SIG-M5 treated with dmso at 0.1 percent for 504 hours (cell line): ENCODE measurements around the gene FHL3.
A peak's percentile ranks its signal among the peaks of the same experiment; 100 is the strongest.
"Not testable (repeated sequence)": the region's sequence is repeated elsewhere in the genome, so short reads cannot be mapped to it uniquely, and the experiment has no call there.

ENCODE experiments used
- DNase-seq: peaks from one replicate; lab custom pipeline; 2025; ENCODE audit not compliant: unreplicated experiment; lab: John Stamatoyannopoulos, UW

Gene FHL3

DNA sequence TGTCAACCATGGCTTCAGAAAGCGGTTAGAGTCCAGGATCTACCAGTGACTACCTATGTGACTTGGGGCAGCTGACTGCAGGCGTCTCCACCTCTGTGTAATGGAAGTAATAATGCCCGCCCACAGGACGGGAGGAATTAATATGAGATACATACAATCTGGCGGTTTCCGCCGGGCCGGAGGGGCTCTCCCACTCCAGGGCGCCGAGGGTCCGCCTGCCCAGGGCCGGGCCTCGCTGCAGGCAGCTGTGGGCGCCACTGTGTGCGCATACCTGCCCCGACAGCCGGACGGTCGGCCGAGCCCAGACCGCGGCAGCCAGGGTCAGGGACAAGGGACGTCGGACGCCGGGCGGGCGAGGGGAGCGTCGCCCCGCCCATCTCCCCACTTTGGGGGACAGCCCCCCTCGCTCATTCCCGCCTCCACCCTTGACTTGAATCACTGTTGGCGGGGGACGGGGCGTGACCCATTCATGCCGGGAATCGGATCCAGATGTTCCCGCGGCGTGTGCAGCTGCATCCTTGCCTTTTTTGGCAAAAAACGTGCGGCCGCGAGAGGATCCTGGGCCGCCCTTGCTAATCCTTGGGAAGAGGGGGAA is 9.5 kb downstream of the FHL3 start:
- no peak for DNase-seq

DNA sequence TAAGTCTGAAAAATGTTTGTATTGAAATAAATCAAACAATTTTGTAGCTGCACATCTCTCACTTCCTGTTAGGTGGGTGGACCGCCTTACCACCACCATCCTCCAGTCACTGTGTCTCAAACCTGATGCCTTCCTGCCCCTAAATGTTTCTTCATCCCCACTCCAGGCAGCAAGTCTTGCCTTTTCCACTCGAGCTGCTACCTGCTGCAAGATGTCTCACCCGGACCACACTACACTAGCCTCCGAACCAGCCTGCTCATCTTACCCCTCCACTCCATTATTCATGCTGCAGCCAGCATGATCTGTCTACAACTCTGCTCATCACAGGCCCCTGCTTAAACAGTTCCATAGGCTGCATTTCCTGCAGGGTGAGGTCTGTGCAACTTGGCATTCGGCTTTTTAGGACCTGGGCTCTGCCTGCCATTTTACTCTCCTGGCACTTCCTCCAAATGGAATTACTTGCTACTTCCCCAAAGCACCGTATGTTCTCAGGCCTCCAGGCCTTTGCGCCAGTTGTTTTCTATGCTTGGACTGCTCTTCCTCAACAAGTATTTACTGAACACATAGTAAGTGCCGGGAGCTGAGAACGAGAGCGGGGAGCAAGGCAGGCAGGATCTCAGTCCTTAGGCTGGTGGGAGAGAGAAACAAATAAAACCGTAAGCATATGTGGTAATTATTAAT is 10.3 kb downstream of the FHL3 start:
- no peak for DNase-seq

DNA sequence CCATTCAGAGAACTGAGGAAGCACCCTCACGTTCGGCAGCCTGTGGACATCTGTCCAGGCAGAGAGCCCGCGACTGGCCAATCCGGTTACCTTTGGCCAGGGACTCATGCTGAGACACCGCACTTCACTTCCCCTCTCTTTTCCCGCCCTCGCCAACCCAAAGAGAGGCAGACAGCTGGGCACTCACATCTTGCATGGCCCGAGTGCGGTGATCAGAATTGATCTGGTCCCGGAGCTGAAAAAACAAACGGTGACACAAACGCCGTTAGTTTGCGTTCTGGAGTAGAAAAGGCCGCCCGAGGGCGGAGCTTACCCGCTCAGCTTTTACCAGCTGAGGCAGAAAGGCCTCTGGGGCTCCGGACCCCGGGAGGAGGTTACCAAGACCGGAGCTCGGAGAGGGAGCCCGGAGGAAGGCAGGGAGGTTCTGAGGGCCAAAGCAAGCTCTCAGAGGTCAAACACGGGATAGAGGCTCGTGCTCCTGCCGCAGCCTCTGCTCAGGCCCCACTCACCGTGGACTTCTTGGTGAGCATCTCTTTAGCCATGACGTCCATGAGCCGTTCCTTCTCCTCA is 15.9 kb downstream of the FHL3 start:
- DNase-seq = peak; percentile 23

DNA sequence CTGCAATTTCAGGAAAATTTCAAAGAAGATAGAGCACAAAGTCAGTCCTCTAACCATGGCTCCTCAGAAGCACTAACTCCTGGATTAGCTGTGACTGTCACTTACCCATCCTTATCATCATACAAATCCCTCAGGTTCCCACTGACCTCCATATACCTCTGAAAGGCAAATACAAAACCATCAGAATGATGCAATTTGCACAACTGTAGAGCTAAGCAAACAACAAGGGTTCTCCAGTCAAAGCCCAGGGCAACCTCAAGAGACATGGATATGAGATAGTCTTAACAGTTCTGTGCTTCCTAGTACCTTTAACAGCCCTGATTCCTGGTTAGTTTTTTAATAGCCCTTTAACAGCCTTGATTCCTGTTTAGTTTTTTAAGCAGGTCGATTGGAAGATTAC is 17.6 kb downstream of the FHL3 start:
- no peak for DNase-seq

DNA sequence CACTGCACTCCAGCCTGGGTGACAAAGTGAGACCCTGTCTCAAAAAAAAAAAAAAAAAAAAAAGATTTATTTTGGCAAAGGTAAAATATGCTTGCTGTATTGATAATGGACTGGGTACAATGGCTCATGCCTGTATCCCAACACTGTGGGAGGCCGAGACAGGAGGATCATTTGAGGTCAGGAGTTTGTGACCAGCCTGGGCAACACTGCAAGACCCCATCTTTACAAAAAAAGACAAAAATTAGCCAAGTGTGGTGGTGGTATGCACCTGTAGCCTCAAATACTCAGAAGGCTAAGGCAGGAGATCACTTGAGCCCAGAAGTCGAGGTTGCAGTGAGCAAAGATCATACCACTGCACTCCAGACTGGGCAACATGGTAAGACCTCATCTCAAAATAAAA is 21.8 kb downstream of the FHL3 start:
- no peak for DNase-seq

DNA sequence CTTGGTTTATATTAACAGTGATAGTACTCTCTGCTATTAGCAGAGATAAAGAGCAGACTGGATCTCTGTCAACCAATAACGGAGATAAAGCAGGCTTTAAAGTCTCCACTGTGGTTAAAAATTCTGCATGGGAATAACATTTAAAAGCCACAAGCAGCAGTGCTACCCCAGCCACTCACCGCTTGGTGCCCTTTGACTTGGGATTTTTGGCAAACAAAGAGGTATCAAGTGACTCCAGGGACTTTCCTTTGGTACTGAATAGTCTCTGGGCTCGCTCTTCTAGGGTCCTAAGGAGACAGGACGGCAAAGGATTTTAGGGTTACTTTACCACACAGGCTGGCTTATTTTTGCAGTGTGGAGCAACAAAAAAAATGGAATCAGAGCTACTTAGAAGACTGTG is 26.8 kb downstream of the FHL3 start:
- DNase-seq = no peak

DNA sequence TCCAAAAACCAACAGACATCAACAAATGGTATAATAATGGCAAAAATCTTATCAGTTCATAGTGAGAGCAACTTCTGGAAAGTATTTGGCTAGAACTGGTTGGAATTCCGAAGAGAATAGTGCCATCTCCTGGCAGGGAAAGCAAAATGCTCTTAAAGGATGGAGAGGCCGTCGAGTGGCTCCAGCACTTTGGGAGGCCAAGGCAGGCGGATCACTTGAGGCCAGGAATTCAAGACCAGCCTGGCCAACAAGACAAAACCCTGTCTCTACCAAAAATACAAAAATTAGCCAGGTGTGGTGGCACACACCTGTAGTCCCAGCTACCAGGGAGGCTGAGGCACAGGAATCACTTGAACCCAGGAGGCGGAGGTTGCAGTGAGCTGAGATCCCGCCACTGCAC is 30.2 kb downstream of the FHL3 start:
- peak; percentile 34 for DNase-seq

DNA sequence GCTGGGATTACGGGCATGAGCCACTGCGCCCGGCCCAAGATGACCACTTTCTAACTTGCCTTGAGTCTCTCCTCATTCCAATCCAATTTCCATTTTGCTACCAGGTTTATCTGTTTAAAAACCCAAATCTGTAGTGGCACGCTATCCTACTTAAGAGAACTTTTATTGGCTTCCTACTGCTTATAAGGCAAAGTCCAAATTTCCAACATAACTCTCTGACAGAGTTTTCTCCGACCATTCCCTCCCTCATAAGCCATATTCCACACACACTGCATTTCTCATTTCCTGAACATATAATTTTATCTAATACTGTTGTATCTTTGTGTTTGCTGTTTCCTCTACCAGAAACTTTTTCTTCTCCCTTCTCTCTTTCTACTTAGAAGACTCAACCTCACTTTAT is 30.7 kb downstream of the FHL3 start:
- DNase-seq = no peak

DNA sequence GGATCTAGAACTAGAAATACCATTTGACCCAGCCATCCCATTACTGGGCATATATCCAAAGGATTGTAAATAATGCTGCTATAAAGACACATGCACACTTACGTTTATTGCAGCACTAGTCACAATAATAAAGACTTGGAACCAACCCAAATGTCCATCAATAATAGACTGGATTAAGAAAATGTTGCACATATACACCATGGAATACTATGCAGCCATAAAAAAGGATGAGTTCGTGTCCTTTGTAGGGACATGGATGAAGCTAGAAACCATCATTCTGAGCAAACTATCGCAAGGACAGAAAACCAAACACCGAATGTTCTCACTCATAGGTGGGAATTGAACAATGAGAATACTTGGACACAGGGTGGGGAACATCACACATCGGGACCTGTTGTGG is 31.6 kb downstream of the FHL3 start:
- not testable (repeated sequence) for DNase-seq

DNA sequence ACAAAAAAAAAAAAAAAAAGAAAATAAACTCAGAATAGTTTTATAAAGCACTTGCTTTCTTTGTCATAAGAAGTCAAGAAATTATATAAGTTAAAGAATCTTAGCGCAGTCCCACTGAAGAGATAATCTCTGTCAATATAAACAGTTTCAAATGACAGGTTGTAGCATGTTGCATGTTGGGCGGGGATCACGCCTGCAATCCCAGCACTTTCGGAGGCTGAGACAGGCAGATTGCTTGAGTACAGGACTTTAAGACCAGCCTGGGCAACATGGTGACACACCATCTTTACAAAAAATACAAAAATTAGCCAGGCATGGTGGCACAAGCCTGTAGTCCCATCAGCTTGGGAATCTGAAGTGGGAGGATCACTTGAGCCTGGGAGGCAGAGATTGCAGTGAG is 40.0 kb downstream of the FHL3 start:
- no peak for DNase-seq

DNA sequence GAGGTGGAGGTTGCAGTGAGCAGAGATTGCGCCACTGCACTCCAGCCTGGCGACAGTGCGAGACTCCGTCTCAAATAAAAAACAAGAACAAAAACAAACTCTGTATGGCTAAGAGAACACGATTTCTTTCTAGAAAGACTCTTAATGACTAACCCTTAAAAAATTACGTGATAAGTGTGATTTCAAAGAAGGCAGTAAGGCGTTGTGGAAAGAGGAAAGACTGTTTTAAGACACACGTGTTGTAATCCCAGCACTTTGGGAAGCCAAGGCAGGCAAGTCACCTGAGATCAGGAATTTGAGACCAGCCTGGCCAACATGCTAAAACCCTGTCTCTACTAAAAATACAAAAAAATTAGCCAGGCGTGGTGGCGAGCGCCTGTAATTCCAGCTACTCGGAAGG is 41.2 kb downstream of the FHL3 start:
- DNase-seq = not testable (repeated sequence)

DNA sequence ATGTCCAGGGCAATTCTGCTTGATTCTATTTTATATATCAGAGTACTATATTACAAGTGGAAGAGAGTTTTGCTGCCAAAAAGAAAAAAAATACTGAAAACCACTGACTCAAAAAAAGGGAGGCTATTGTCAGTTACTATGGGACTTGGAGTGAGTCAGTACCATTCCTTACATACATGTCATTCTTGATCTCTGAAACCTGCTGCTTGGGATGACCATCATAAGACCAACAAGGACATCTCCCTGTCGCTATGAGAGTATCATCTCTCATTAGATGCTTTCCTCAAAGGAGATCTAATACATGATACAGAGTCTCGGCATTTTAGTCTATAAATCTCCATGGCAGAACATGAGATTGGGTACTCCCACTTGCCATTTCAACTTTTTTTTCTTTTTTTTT is 46.6 kb downstream of the FHL3 start:
- DNase-seq = no peak

DNA sequence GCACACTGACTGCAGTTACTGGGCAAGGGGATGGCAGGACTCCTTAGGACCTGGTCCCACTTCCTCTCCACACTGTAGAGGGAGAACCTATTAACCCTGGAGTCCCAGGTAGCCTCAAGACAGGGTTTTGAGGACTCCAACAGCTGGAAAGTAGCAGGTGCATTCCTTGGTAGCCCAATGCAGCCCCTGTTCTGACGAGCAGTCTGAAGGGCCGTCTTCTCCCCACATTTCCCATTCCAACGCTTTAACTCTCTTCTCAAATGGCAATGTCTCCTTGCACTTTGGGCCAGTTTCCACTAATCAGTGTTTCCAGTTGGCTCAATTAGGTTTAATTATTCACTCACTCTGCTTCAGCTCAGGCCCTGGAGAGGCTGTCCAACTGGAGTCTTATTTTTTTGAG is 49.6 kb downstream of the FHL3 start:
- DNase-seq = no peak

DNA sequence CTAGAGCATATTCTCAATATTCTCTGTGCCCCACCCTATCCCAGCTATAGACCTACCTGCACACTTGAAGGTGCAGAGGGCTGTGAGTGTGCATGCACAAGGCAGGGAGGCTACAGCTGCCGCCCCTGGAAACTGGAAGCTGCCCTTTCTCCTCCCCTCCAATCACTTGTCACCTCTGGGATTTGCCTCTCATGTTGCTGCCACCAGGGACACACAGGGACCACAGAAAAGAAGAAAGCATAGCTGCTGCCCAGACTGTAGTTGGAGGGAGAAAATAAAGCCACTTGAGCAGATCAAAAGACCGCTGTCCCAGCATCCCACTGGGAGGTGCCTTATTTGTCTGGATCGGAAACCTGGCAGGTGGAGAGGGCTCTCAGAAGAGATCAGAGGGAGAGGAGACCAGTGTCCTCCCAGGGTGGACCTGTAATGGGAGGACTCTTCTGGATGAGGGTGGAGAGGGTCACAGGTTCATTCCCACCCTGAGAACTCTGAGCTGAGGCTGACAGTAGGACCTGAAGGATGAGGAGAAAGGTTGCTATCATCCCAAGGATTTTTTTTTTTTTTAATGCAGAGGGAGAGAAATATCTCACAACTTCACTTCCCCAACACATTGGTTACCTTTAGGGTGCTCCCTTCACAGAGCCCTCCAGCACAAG is 50.9 kb downstream of the FHL3 start:
- no peak for DNase-seq

DNA sequence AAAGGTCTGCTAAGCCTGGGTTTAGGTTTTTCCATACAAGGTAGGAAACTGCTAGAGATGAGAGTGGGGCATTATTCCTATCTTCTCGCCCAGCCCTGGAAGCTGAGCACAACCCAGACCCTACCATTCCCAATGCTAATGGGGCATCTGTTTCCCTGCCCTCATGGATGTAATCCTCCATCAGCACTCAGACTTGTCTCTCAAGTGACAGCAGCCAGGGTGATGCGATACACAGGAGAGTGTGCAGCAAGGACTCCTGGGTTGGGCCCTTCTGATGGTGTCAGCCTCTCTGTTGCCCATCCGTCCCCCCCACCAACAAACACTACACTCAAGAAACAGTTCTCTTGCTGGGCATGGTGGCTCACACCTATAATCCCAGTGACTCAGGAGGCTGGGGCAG is 52.6 kb downstream of the FHL3 start:
- DNase-seq = no peak

DNA sequence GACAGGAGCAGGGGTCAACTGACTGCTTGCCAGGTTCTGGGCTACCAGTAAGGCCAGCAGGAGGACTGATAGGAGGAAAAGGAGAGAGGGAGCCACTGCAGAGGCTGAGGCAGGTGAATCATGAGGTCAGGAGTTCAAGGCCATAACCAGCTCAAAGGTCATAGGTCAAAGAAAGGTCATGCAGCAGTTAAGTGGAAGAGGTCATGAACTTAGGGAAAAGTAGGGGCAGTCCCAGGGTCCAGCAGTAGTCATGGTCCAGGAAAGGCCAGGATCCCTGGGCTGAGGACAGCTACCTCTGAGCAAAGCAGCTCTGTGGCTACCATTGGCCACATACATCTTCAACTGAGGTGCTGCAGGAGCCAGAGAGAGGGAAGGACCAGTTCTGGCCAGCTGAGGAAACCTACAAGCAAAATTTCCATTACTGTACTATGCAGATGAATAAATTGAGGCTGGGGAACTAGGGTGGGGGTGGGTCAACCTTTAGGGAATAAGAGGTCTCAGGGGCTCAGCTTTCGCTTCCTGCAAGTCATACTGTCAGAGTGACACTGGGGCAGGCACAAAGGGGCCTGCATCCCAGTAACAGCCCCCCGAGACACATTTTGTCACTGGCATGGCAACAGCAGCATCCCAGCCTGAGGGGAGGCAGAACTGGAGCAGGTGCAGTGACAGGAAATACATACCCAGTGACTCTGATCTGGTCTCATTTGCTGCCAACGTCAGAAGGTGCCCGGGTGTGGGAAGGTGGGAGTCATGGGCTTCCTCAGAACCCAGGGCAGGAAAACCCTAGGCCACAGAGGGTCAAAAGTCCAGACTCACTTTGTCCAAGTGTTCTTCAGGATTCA is 53.3 kb downstream of the FHL3 start:
- DNase-seq = no peak

DNA sequence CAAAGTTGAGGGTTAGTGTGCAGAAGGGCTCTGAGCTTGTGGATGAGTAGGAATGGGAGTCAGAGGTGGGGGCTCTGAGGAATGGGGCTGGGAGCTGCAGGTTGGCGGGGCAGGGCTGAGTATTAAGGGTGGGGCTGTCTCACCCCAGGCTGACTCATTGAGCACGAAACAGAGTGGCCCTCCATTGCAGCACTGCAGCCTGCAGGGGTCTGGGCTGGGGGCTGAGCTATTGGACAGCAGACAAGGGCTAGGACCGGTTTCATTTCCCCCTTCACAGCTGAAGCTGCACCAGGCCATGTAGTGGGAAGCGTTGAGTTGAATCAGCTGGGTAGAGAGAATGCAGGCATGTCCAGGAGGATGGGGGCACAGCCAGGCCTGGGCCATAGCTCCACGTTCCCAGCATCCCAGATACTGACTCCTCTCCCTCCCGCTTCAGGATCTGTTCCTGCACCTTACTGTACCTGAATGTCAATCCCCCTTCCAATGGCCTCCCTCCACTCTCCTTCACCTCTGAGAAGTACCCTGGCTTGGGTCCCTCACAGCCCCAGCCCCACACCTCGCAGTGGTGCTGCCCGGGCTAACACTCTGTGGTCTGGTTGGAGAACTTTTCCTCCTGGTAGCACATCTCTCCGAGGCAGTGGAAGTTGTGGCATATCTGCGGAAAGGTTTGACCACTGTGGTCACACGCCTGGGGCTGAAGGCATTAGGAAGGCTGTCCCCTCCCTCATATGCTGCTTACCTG is 54.1 kb downstream of the FHL3 start:
- peak; percentile 45 for DNase-seq

DNA sequence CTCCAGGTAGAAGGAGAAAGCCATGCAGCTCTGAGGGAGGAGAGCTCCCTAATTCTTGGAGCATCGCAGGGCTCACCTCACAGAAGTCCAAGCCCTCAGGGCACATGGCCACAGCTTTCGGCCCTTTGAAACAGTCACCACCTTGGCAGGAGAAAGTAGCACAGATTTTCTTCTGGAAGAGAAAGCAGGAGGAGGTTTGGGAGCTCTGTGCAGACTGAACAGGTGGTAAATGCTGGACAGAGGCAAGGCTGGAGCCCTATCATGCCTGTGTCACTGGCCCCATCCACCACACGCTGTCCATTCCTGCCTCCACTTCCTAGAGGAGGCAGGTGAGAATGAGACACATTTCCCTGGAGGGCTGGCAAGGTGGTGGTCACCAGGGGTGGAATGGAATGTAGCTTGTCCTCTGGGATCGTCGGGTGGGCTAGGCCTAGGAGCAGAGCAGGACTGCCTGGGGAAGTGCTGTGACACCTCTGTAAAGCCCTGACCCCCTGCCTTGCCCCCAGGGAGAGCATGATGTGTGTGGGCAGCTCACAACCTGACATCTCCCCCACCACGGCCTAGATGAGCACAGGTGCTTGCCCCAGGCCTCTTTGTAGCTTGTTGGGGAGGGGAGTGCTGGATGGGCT is 55.7 kb downstream of the FHL3 start:
- no peak for DNase-seq

DNA sequence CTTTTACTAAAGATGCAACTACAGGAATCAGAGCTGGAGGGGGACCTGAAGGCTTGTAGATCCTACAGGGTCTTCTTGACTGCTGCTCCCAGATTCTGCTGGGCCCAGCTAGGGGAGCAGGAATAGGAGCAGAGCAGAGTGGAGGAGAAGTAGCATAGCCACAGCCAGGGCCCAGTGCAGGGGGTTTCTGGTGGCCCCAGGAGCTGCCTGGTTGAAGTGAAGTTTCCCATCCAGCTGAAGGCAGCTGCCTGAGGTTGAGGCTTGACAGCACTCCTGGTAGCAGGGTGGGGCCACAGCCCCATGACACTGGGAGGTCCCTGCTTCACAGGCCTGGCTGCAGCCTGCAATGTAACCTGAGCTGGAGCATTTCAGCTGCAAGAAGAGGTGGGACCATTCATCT is 56.5 kb downstream of the FHL3 start:
- DNase-seq = no peak

DNA sequence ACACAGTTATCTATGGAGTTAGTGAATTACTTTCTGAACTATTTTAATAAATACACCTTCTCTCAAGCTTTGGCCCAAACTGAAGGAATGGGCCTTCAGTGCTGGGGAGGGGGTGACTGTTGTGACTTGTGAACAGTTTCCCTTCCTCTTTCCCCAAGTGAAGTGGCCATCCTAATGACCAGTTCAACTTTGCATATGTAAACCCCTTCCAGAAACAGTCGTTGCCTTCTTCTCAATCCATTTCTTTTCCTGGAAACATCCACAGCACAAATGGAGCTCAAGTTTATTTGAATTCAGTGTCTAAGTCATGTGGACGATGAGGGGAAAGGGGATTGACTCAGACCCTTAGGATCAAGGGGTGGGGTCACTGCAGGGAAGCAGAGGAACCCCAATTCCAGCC is 57.1 kb downstream of the FHL3 start:
- no peak for DNase-seq
